Adrenal gland (tissue), 5 donors: ENCODE data around the gene RAB11FIP2.

Source experiments
- POLR2A ChIP-seq, 2 donors: fragments of 450-650 bp; IDR thresholded peaks; one replicate each; pipeline ENCODE4 v1.6.1; 2017; ENCODE audit warnings: antibody characterized with exemption in 2 of 2, mild to moderate bottlenecking in 2 of 2, moderate library complexity in 1 of 2
- TF ChIP-seq, protein P1 (sequence below), 6 experiments: fragments of 450-650 bp in 4 of 6; fragments of 200-600 bp in 2 of 6; sonication (generic) in 1 of 6; IDR thresholded peaks; 1 replicate in 5 of 6; 2 replicates in 1 of 6; pipeline versions ENCODE4 v1.5.1 to v1.8.0; 2016 to 2021; ENCODE audit warnings: antibody characterized with exemption in 6 of 6, mild to moderate bottlenecking in 2 of 6, moderate library complexity in 1 of 6
- donor health status: DM: no; HTN: no; CAD: no.

GRCh38 chr10:118042827-118043242, 3.9 kb downstream of the RAB11FIP2 start:
- TF ChIP-seq, protein P1, sequence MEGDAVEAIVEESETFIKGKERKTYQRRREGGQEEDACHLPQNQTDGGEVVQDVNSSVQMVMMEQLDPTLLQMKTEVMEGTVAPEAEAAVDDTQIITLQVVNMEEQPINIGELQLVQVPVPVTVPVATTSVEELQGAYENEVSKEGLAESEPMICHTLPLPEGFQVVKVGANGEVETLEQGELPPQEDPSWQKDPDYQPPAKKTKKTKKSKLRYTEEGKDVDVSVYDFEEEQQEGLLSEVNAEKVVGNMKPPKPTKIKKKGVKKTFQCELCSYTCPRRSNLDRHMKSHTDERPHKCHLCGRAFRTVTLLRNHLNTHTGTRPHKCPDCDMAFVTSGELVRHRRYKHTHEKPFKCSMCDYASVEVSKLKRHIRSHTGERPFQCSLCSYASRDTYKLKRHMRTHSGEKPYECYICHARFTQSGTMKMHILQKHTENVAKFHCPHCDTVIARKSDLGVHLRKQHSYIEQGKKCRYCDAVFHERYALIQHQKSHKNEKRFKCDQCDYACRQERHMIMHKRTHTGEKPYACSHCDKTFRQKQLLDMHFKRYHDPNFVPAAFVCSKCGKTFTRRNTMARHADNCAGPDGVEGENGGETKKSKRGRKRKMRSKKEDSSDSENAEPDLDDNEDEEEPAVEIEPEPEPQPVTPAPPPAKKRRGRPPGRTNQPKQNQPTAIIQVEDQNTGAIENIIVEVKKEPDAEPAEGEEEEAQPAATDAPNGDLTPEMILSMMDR (IDR thresholded peaks at IDR 0.05), result no peak
- no peak for TF ChIP-seq POLR2A (IDR thresholded peaks at IDR 0.05)
